ENCODE data around the gene RIN1. TPM values are rescaled to one million over a fixed set of nuclear protein-coding genes. Genes with fewer than 3 reads are reported as not detected.

Gene RIN1
- total RNA-seq, 2 donors from 2014 or later: 1.8 to 2.8 TPM

DNA sequence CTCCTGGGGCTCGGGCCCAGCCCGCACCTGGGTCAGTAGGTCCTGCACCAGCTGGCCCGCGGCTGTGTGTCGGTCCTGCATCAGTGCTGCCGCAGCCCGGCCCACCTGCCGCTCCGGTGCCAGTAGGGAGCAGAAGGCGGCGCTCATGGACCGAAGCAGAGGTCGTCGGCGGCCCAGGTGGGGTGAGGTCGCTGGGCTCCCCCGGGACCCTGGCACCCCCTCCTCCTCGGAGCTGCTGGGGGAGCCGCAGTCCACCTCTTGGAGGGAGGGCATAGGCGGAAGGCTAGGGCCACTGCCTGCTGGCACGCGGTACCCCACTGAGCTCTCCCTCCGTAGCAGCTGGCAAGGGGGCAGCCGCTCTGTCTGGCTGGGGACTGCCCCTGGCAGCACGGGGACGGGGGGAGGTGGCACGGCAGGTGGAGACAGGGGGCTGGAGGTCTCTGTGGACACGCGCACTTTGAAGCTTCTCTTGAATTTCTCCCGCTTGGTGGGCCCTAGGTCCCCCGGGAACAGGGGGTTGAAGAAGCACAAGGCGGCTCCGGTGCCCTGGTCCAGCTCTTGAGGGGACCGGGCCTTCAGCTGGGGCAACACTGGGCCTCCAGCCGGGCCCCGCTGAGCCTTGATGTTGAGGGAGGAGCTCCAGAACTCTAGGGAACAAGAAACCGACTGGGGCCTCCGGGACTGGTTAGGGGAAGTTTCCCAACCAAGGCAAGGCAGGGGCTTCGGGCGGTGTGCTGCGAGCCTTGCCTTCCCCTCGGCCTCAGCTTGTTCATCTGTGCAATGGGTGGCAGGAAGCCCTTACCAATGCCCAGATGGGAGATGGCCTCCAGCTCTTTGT is 1.4 kb downstream of the RIN1 start:
- Mint-ChIP-seq H3K9me3 (no peaks in the 10 kb centered on the region), H3K27ac (no peak overlapping the region), H3K36me3 (ENCODE audit: insufficient read depth in 2 of 2) (peaks cover 0 to 1% of the 10 kb centered on the region in 2 donors), H3K4me1 (ENCODE audit: low read depth) (peaks cover 24% of the 10 kb centered on the region), H3K27me3 (ENCODE audit: low read depth) (no peaks in the 10 kb centered on the region), H3K4me3 (peak overlapping the region; percentile 4 to 46)
- DNase-seq (no peak), ATAC-seq (replicated peaks in 1 of 2) (no peak)

GRCh38 chr11:66333896-66334604 is 2.2 kb downstream of the RIN1 start:
- Mint-ChIP-seq H3K4me3 (no peak overlapping the region), H3K36me3 (ENCODE audit: insufficient read depth in 2 of 2) (peaks cover 0 to 1% of the 10 kb centered on the region in 2 donors), H3K27ac (no peak overlapping the region), H3K9me3 (no peaks in the 10 kb centered on the region), H3K27me3 (ENCODE audit: low read depth) (no peaks in the 10 kb centered on the region), H3K4me1 (ENCODE audit: low read depth) (peaks cover 25% of the 10 kb centered on the region)
- no peak for DNase-seq
- ATAC-seq (replicated peaks in 1 of 2): no peak

GRCh38 chr11:66333220-66333877 is 2.9 kb downstream of the RIN1 start:
- Mint-ChIP-seq H3K9me3 (no peaks in the 10 kb centered on the region), H3K27ac (no peak overlapping the region), H3K36me3 (ENCODE audit: insufficient read depth in 2 of 2) (no peaks in the 10 kb centered on the region), H3K4me3 (no peak overlapping the region), H3K4me1 (ENCODE audit: low read depth) (peaks cover 32% of the 10 kb centered on the region), H3K27me3 (ENCODE audit: low read depth) (no peaks in the 10 kb centered on the region)
- DNase-seq (no peak), ATAC-seq (replicated peaks in 1 of 2) (no peak)

DNA sequence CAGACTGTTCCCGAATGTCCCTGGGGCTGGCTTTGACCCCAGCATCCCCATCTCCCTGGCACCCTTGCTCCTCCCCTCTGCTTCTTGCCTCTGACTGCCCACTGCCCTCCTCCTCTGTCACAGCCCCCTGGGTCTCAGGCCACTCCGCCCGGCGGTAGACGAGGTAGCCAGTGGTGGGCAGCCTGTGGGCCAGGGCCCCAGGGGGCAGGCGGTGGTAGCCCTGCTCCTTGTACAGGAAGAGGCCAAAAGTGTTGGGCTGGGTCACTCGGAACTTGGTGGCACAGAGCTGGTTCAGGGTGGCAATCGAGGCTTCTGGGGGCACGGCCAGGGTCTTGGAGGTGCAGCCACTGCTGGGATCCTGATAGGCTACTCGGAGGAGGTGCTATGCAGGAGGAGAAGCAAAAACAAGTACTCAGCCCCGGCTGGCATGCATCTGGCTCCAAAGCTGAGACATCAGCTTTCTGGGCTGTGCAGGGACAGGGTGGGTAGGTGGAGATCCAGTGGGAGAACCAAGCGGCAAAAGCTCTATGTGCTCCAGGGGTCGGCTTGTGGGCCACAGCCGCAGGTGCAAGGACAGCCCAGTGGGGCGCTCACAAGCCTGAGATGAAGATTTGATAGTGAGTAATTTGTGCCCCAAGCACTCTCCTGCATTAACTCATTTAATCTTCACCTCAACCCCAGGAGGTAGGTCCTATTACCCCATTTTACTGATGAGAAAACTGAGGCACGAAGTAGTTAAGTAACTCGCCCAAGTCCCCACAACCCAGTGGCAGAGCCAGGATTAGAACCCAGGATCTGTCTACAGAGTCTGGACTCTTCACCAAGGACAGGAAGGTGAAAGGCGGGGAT is 3.6 kb downstream of the RIN1 start:
- H3K4me3 Mint-ChIP-seq: no peak overlapping the region
- DNase-seq (no peak), ATAC-seq (replicated peaks in 1 of 2) (no peak)
- H3K9me3 Mint-ChIP-seq: no peaks in the 10 kb centered on the region
- H3K27ac Mint-ChIP-seq: no peak overlapping the region
- H3K36me3 Mint-ChIP-seq (ENCODE audit: insufficient read depth in 2 of 2): no peaks in the 10 kb centered on the region
- H3K27me3 Mint-ChIP-seq (ENCODE audit: low read depth): no peaks in the 10 kb centered on the region
- H3K4me1 Mint-ChIP-seq (ENCODE audit: low read depth): peaks cover 38% of the 10 kb centered on the region

- H3K27me3 Mint-ChIP-seq (ENCODE audit: low read depth): no peaks in the 10 kb centered on the region
Observed at GRCh38 chr11:66331542-66332370, 4.5 kb downstream of the RIN1 start.

GRCh38 chr11:66330931-66331330 is 5.3 kb downstream of the RIN1 start:
- Mint-ChIP-seq H3K27ac (no peak overlapping the region), H3K27me3 (ENCODE audit: low read depth) (no peaks in the 10 kb centered on the region), H3K4me1 (ENCODE audit: low read depth) (peaks cover 36% of the 10 kb centered on the region), H3K4me3 (no peak overlapping the region), H3K36me3 (ENCODE audit: insufficient read depth in 2 of 2) (no peaks in the 10 kb centered on the region), H3K9me3 (no peaks in the 10 kb centered on the region)
- DNase-seq (no peak), ATAC-seq (replicated peaks in 1 of 2) (no peak)

More at GRCh38 chr11:66331542-66332370, 4.5 kb downstream of the RIN1 start:
- no peaks in the 10 kb centered on the region for H3K9me3 Mint-ChIP-seq
- H3K4me3 Mint-ChIP-seq: no peak overlapping the region
- ATAC-seq (replicated peaks in 1 of 2) (no peak), DNase-seq (no peak)
- H3K27ac Mint-ChIP-seq: no peak overlapping the region
- H3K4me1 Mint-ChIP-seq (ENCODE audit: low read depth): peaks cover 36% of the 10 kb centered on the region
- no peaks in the 10 kb centered on the region for H3K36me3 Mint-ChIP-seq (ENCODE audit: insufficient read depth in 2 of 2)

- H3K4me3 Mint-ChIP-seq: no peak overlapping the region
- H3K36me3 Mint-ChIP-seq (ENCODE audit: insufficient read depth in 2 of 2): no peaks in the 10 kb centered on the region
- no peaks in the 10 kb centered on the region for H3K27me3 Mint-ChIP-seq (ENCODE audit: low read depth)
- H3K4me1 Mint-ChIP-seq (ENCODE audit: low read depth): peaks cover 39% of the 10 kb centered on the region
- H3K9me3 Mint-ChIP-seq: no peaks in the 10 kb centered on the region
- H3K27ac Mint-ChIP-seq: no peak overlapping the region
- DNase-seq (no peak), ATAC-seq (replicated peaks in 1 of 2) (no peak)
Observed at GRCh38 chr11:66329165-66329673, 7.0 kb downstream of the RIN1 start.

- H3K4me3 Mint-ChIP-seq: peak overlapping the region; percentile 56 to 60
- no peaks in the 10 kb centered on the region for H3K27me3 Mint-ChIP-seq (ENCODE audit: low read depth)
- H3K36me3 Mint-ChIP-seq (ENCODE audit: insufficient read depth in 2 of 2): no peaks in the 10 kb centered on the region
- H3K4me1 Mint-ChIP-seq (ENCODE audit: low read depth): peaks cover 44% of the 10 kb centered on the region
- no peak overlapping the region for H3K27ac Mint-ChIP-seq
- peak; percentile 88 to 89 for ATAC-seq (replicated peaks in 1 of 2)
- peak; percentile 82 to 87 for DNase-seq
- H3K9me3 Mint-ChIP-seq: no peaks in the 10 kb centered on the region
Observed at GRCh38 chr11:66328302-66329144, 7.7 kb downstream of the RIN1 start.

DNA sequence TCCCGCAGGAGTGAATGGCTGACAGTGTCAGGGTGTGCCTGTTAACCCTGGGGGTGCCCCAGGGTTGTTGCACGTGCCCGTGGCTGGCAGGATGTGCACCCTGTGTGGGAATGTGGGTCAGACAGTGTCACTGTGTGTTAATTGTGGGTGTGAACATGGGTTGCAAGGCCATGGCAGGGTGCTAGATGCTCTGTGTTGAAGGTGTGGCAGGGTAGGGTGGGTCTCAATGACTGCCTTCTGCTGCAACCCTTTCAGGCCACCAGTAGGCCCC is 8.3 kb downstream of the RIN1 start:
- Mint-ChIP-seq H3K4me3 (no peak overlapping the region), H3K36me3 (ENCODE audit: insufficient read depth in 2 of 2) (no peaks in the 10 kb centered on the region)

GRCh38 chr11:66327171-66328030 is 8.8 kb downstream of the RIN1 start:
- peaks cover 44% of the 10 kb centered on the region for H3K4me1 Mint-ChIP-seq (ENCODE audit: low read depth)
- peak overlapping the region; percentile 3 for H3K27ac Mint-ChIP-seq
- no peaks in the 10 kb centered on the region for H3K36me3 Mint-ChIP-seq (ENCODE audit: insufficient read depth in 2 of 2)
- no peak for ATAC-seq (replicated peaks in 1 of 2)
- no peaks in the 10 kb centered on the region for H3K27me3 Mint-ChIP-seq (ENCODE audit: low read depth)
- no peak for DNase-seq
- H3K4me3 Mint-ChIP-seq: peak overlapping the region in 1 of 2 donors; percentile 0
- H3K9me3 Mint-ChIP-seq: no peaks in the 10 kb centered on the region

More for the DNA sequence above, 8.3 kb downstream of the RIN1 start:
- H3K27me3 Mint-ChIP-seq (ENCODE audit: low read depth): no peaks in the 10 kb centered on the region
- DNase-seq (no peak), ATAC-seq (replicated peaks in 1 of 2) (peak; percentile 32 to 47)
- H3K27ac Mint-ChIP-seq: no peak overlapping the region
- H3K9me3 Mint-ChIP-seq: no peaks in the 10 kb centered on the region
- H3K4me1 Mint-ChIP-seq (ENCODE audit: low read depth): peaks cover 44% of the 10 kb centered on the region
